ENCODE data around the gene TRIM17.

DNA sequence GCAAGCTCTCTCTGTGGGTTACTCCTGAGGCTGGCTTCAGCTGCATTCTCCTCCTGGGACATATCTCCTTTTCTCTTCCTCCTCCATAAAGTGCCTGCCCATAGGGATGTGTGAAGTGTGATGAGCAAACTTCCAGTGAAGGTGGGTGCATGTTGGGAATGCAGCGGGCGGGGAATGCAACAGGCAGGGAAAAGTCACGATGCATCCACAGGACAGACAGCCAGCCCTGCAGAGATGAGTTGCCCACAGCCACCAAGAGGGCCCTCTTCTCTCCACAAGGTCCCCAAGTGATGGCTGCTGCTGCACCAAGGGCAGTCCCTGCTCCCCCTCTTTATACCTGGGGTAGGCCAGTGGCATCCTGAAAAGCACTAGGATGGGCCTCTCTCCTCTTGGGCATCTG lies 37.0 kb upstream of the TRIM17 start:
- TF ChIP-seq TAF1 (IDR thresholded peaks at IDR 0.05; ENCODE audit: low read depth, low read length): no peak
- no peak for TF ChIP-seq POLR2AphosphoS5 (IDR thresholded peaks at IDR 0.05; ENCODE audit: low read depth, low read length)
- no peak for TF ChIP-seq POLR2A (IDR thresholded peaks at IDR 0.05; ENCODE audit: low read depth, low read length)
- TF ChIP-seq SPI1 (IDR thresholded peaks at IDR 0.05; ENCODE audit: low read depth, low read length): no peak
- TF ChIP-seq PAX5 (IDR thresholded peaks at IDR 0.05; ENCODE audit: insufficient read depth, low read length, severe bottlenecking): no peak

Measured in GM12891 (cell line).